ENCODE measurements around the gene BAHCC1.

- no peak for TF ChIP-seq CTCF (IDR thresholded peaks at IDR 0.05; ENCODE audit: low read depth, low read length)
- TF ChIP-seq EZH2phosphoT487 (IDR thresholded peaks at IDR 0.05; ENCODE audit: low read depth): no peak
These were observed 91.8 kb downstream of the BAHCC1 start for GRCh38 chr17:81487089-81487486.

All from OCI-LY3 (cell line).